ENCODE results near the gene USP17L24. TPM values are rescaled to one million over a fixed set of nuclear protein-coding genes. Genes with fewer than 3 reads are reported as not detected.
"Not testable (repeated sequence)": the region's sequence is repeated elsewhere in the genome, so short reads cannot be mapped to it uniquely, and the experiment has no call there.

Gene USP17L24, protein sequence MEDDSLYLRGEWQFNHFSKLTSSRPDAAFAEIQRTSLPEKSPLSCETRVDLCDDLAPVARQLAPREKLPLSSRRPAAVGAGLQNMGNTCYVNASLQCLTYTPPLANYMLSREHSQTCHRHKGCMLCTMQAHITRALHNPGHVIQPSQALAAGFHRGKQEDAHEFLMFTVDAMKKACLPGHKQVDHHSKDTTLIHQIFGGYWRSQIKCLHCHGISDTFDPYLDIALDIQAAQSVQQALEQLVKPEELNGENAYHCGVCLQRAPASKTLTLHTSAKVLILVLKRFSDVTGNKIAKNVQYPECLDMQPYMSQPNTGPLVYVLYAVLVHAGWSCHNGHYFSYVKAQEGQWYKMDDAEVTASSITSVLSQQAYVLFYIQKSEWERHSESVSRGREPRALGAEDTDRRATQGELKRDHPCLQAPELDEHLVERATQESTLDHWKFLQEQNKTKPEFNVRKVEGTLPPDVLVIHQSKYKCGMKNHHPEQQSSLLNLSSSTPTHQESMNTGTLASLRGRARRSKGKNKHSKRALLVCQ
- total RNA-seq (2014; rRNA removed; shearing (Covaris generic)), result not detected in 2 replicates
- not detected in 2 replicates for polyA plus RNA-seq (2014; cell fraction: nucleus; rRNA removed)

DNA sequence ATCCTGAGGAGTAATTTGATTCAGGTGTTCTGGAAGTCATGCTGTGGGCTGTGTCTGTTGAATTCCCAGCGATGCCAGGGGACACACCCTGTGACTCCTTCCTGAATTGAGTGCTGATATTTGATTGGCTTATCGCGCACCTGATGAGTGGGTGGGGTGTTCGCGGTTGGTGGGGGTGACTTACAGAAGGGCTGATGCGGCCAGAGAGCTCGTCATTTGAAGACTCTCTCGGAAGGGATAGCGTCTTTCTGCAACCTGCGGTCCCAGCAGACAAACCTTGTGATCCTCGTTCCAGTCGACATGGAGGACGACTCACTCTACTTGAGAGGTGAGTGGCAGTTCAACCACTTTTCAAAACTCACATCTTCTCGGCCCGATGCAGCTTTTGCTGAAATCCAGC is at the start of gene USP17L24:
Gene USP17L24 (plus strand): TSS at position 301 of the 400 bp plus-strand sequence. CDS start 0 bp downstream, at position 301.
- DNase-seq (ENCODE audit: extremely low read depth, low read depth), result not testable (repeated sequence)

DNA sequence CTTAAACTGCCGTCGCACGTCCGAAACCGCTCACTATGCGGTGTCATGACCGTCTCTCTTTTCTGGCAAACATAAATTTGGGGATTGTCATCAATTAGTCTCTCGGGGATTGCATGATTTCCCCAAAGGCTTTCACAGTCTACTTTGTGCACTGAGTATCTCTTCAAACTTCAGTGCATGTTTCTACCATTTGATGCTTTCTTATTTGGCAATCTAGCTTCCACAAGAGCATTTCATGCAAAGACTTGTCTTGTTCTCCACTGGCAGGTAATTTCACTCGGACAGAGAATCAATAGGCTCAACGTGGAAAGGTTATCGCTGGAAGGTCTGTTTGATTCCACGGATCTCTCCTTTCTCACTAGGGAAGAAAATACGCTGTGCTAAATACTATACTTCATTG is 774 bp upstream of the USP17L24 start:
- DNase-seq (ENCODE audit: extremely low read depth, low read depth), result not testable (repeated sequence)

DNA sequence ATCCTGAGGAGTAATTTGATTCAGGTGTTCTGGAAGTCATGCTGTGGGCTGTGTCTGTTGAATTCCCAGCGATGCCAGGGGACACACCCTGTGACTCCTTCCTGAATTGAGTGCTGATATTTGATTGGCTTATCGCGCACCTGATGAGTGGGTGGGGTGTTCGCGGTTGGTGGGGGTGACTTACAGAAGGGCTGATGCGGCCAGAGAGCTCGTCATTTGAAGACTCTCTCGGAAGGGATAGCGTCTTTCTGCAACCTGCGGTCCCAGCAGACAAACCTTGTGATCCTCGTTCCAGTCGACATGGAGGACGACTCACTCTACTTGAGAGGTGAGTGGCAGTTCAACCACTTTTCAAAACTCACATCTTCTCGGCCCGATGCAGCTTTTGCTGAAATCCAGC is 4.6 kb downstream of the USP17L24 start, which contains the start of gene USP17L25:
Gene USP17L25 (plus strand): TSS at position 301 of the 400 bp plus-strand sequence. CDS start 0 bp downstream, at position 301.
- not testable (repeated sequence) for DNase-seq (ENCODE audit: extremely low read depth, low read depth)

DNA sequence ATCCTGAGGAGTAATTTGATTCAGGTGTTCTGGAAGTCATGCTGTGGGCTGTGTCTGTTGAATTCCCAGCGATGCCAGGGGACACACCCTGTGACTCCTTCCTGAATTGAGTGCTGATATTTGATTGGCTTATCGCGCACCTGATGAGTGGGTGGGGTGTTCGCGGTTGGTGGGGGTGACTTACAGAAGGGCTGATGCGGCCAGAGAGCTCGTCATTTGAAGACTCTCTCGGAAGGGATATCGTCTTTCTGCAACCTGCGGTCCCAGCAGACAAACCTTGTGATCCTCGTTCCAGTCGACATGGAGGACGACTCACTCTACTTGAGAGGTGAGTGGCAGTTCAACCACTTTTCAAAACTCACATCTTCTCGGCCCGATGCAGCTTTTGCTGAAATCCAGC is 9.4 kb downstream of the USP17L24 start, which contains the start of gene USP17L26:
Gene USP17L26 (plus strand): TSS at position 301 of the 400 bp plus-strand sequence. CDS start 0 bp downstream, at position 301.
- not testable (repeated sequence) for DNase-seq (ENCODE audit: extremely low read depth, low read depth)

DNA sequence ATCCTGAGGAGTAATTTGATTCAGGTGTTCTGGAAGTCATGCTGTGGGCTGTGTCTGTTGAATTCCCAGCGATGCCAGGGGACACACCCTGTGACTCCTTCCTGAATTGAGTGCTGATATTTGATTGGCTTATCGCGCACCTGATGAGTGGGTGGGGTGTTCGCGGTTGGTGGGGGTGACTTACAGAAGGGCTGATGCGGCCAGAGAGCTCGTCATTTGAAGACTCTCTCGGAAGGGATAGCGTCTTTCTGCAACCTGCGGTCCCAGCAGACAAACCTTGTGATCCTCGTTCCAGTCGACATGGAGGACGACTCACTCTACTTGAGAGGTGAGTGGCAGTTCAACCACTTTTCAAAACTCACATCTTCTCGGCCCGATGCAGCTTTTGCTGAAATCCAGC is 14.1 kb downstream of the USP17L24 start, which contains the start of gene USP17L5:
Gene USP17L5 (plus strand): TSS at position 301 of the 400 bp plus-strand sequence. CDS start 0 bp downstream, at position 301.
- not testable (repeated sequence) for DNase-seq (ENCODE audit: extremely low read depth, low read depth)

DNA sequence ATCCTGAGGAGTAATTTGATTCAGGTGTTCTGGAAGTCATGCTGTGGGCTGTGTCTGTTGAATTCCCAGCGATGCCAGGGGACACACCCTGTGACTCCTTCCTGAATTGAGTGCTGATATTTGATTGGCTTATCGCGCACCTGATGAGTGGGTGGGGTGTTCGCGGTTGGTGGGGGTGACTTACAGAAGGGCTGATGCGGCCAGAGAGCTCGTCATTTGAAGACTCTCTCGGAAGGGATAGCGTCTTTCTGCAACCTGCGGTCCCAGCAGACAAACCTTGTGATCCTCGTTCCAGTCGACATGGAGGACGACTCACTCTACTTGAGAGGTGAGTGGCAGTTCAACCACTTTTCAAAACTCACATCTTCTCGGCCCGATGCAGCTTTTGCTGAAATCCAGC is 18.9 kb downstream of the USP17L24 start, which contains the start of gene USP17L27:
Gene USP17L27 (plus strand): TSS at position 301 of the 400 bp plus-strand sequence. CDS start 0 bp downstream, at position 301.
- DNase-seq (ENCODE audit: extremely low read depth, low read depth), result not testable (repeated sequence)

DNA sequence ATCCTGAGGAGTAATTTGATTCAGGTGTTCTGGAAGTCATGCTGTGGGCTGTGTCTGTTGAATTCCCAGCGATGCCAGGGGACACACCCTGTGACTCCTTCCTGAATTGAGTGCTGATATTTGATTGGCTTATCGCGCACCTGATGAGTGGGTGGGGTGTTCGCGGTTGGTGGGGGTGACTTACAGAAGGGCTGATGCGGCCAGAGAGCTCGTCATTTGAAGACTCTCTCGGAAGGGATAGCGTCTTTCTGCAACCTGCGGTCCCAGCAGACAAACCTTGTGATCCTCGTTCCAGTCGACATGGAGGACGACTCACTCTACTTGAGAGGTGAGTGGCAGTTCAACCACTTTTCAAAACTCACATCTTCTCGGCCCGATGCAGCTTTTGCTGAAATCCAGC is 23.6 kb downstream of the USP17L24 start, which contains the start of gene USP17L28:
Gene USP17L28 (plus strand): TSS at position 301 of the 400 bp plus-strand sequence. CDS start 0 bp downstream, at position 301.
- not testable (repeated sequence) for DNase-seq (ENCODE audit: extremely low read depth, low read depth)

DNA sequence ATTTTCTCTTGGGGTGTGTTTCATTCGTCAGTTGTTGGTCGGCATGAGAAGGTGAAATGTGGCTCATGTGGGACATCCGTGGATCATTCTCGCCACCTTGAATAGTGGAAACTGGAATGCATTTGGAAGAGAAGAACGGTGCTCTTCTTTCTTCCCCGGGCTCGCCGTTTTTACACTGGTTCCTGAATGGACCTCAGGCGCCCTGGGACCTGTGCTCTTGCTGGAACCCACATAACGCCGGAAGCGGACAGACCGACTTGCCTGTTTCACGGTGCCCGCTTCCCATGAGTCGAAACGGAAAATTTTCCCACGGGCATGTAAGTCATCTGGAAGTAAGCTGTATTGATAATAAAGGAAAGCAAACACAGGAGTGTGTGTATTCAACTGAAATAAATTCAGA is 25.9 kb downstream of the USP17L24 start:
- not testable (repeated sequence) for DNase-seq (ENCODE audit: extremely low read depth, low read depth)

DNA sequence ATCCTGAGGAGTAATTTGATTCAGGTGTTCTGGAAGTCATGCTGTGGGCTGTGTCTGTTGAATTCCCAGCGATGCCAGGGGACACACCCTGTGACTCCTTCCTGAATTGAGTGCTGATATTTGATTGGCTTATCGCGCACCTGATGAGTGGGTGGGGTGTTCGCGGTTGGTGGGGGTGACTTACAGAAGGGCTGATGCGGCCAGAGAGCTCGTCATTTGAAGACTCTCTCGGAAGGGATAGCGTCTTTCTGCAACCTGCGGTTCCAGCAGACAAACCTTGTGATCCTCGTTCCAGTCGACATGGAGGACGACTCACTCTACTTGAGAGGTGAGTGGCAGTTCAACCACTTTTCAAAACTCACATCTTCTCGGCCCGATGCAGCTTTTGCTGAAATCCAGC is 28.4 kb downstream of the USP17L24 start, which contains the start of gene USP17L29:
Gene USP17L29 (plus strand): TSS at position 301 of the 400 bp plus-strand sequence. CDS start 0 bp downstream, at position 301.
- not testable (repeated sequence) for DNase-seq (ENCODE audit: extremely low read depth, low read depth)

DNA sequence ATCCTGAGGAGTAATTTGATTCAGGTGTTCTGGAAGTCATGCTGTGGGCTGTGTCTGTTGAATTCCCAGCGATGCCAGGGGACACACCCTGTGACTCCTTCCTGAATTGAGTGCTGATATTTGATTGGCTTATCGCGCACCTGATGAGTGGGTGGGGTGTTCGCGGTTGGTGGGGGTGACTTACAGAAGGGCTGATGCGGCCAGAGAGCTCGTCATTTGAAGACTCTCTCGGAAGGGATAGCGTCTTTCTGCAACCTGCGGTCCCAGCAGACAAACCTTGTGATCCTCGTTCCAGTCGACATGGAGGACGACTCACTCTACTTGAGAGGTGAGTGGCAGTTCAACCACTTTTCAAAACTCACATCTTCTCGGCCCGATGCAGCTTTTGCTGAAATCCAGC is 37.9 kb downstream of the USP17L24 start, which contains the start of gene USP17L30:
Gene USP17L30 (plus strand): TSS at position 301 of the 400 bp plus-strand sequence. CDS start 0 bp downstream, at position 301.
- not testable (repeated sequence) for DNase-seq (ENCODE audit: extremely low read depth, low read depth)

Other genes with a start within 250 kb of the USP17L24 start
- not detected in 2 replicates for gene FAM90A26, start 154.8 kb upstream of the USP17L24 start, total RNA-seq (2014; rRNA removed; shearing (Covaris generic))
- not detected in 2 replicates for gene USP17L10, start 114.5 kb upstream of the USP17L24 start, total RNA-seq (2014; rRNA removed; shearing (Covaris generic))
- gene USP17L11, start 109.8 kb upstream of the USP17L24 start, total RNA-seq (2014; rRNA removed; shearing (Covaris generic)), result not detected in 2 replicates
- gene USP17L12, start 105.0 kb upstream of the USP17L24 start, total RNA-seq (2014; rRNA removed; shearing (Covaris generic)), result not detected in 2 replicates
- not detected in 2 replicates for gene USP17L13, start 100.3 kb upstream of the USP17L24 start, total RNA-seq (2014; rRNA removed; shearing (Covaris generic))
- 0.05 TPM in 1 of 2 replicates, not detected in the other for gene USP17L15, start 90.8 kb upstream of the USP17L24 start, total RNA-seq (2014; rRNA removed; shearing (Covaris generic))
- not detected in 2 replicates for gene USP17L17, start 81.3 kb upstream of the USP17L24 start, total RNA-seq (2014; rRNA removed; shearing (Covaris generic))
- gene USP17L18, start 76.5 kb upstream of the USP17L24 start, total RNA-seq (2014; rRNA removed; shearing (Covaris generic)), result not detected in 2 replicates
- not detected in 2 replicates for gene USP17L19, start 71.8 kb upstream of the USP17L24 start, total RNA-seq (2014; rRNA removed; shearing (Covaris generic))
- not detected in 2 replicates for gene USP17L20, start 67.0 kb upstream of the USP17L24 start, total RNA-seq (2014; rRNA removed; shearing (Covaris generic))
- not detected in 2 replicates for gene USP17L21, start 62.3 kb upstream of the USP17L24 start, total RNA-seq (2014; rRNA removed; shearing (Covaris generic))
- gene USP17L22, start 57.5 kb upstream of the USP17L24 start, total RNA-seq (2014; rRNA removed; shearing (Covaris generic)), result not detected in 2 replicates
- not detected in 2 replicates for gene USP17L25, start 4.7 kb downstream of the USP17L24 start, total RNA-seq (2014; rRNA removed; shearing (Covaris generic))
- gene USP17L26, start 9.5 kb downstream of the USP17L24 start, total RNA-seq (2014; rRNA removed; shearing (Covaris generic)), result not detected in 2 replicates
- gene USP17L5, start 14.2 kb downstream of the USP17L24 start, total RNA-seq (2014; rRNA removed; shearing (Covaris generic)), result not detected in 2 replicates
- gene USP17L27, start 19.0 kb downstream of the USP17L24 start, total RNA-seq (2014; rRNA removed; shearing (Covaris generic)), result not detected in 2 replicates
- gene USP17L28, start 23.7 kb downstream of the USP17L24 start, total RNA-seq (2014; rRNA removed; shearing (Covaris generic)), result not detected in 2 replicates
- not detected in 2 replicates for gene USP17L29, start 28.5 kb downstream of the USP17L24 start, total RNA-seq (2014; rRNA removed; shearing (Covaris generic))
- gene USP17L30, start 38.0 kb downstream of the USP17L24 start, total RNA-seq (2014; rRNA removed; shearing (Covaris generic)), result not detected in 2 replicates
- not detected in 2 replicates for gene DEFB131A, start 119.2 kb downstream of the USP17L24 start, total RNA-seq (2014; rRNA removed; shearing (Covaris generic))

All from NCI-H460 (cell line).